Neural crest cell (in vitro differentiated cells): ENCODE data around the gene UBE2U. TPM values are rescaled to one million over a fixed set of nuclear protein-coding genes. Genes with fewer than 3 reads are reported as not detected.
A peak's percentile ranks its signal among the peaks of the same experiment; 100 is the strongest.

ENCODE experiments used
- DNase-seq: peaks from one replicate; pipeline ENCODE4 v3.0.0; 2021; ENCODE audit warnings: low read depth, mixed read lengths, low spot score
- H3K27ac Mint-ChIP-seq: one replicate; pipeline ENCODE4 v1.8.0; 2021; ENCODE audit warnings: mild to moderate bottlenecking, mixed read lengths; ENCODE audit not compliant: unreplicated experiment
- H3K27me3 Mint-ChIP-seq: 2 replicates; pipeline ENCODE4 v1.8.0; 2021; ENCODE audit warnings: low read depth, mild to moderate bottlenecking, mixed read lengths
- H3K36me3 Mint-ChIP-seq: 2 replicates; pipeline ENCODE4 v1.8.0; 2021; ENCODE audit warnings: low read depth, mild to moderate bottlenecking, mixed read lengths
- H3K4me1 Mint-ChIP-seq: 2 replicates; pipeline ENCODE4 v1.8.0; 2021; ENCODE audit warnings: mixed read lengths
- H3K4me3 Mint-ChIP-seq: one replicate; pipeline ENCODE4 v1.8.0; 2021; ENCODE audit warnings: mild to moderate bottlenecking, mixed read lengths
- H3K9me3 Mint-ChIP-seq: 2 replicates; pipeline ENCODE4 v1.8.0; 2021; ENCODE audit warnings: mixed read lengths
- total RNA-seq: library from RNA; stranded (reverse); gene quantifications from 2 replicates; pipeline ENCODE4 v1.2.1, GENCODE V29; 2021
- TF ChIP-seq, protein P1 (sequence below): fragments of 200-600 bp; sonication (generic); conservative IDR thresholded peaks from 2 replicates; pipeline ENCODE4 v1.5.0; 2021; ENCODE audit warnings: antibody characterized with exemption, mild to moderate bottlenecking

UBE2U gene
- total RNA-seq, 1 donor from 2014 or later: not detected

DNA sequence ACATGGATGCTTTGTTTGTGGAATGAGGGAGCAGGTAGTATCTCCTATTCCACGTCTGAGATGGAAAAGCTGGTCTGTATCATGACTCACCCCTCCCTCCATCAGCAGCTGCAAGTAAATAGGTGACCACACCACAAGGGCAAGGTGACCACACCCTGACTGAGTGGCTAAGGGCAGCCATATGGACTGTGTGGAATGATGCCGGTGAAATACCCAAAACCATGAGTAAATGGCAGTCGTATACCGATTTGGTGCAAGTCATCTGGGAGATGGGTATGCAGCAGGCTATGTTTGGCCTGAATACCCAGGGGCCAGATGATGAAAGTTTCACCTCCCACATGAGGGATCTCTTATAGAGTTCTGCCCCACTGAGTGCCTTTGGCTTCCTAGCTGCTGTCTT, 15.8 kb upstream of the UBE2U start:
- peaks cover 4% of the 10 kb centered on the region for H3K4me1 Mint-ChIP-seq
- no peaks in the 10 kb centered on the region for H3K27me3 Mint-ChIP-seq
- no peak for DNase-seq
- H3K9me3 Mint-ChIP-seq: peaks cover 3% of the 10 kb centered on the region
- H3K36me3 Mint-ChIP-seq: peaks cover 2% of the 10 kb centered on the region
- TF ChIP-seq, protein P1, sequence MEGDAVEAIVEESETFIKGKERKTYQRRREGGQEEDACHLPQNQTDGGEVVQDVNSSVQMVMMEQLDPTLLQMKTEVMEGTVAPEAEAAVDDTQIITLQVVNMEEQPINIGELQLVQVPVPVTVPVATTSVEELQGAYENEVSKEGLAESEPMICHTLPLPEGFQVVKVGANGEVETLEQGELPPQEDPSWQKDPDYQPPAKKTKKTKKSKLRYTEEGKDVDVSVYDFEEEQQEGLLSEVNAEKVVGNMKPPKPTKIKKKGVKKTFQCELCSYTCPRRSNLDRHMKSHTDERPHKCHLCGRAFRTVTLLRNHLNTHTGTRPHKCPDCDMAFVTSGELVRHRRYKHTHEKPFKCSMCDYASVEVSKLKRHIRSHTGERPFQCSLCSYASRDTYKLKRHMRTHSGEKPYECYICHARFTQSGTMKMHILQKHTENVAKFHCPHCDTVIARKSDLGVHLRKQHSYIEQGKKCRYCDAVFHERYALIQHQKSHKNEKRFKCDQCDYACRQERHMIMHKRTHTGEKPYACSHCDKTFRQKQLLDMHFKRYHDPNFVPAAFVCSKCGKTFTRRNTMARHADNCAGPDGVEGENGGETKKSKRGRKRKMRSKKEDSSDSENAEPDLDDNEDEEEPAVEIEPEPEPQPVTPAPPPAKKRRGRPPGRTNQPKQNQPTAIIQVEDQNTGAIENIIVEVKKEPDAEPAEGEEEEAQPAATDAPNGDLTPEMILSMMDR: no peak
- no peak overlapping the region for H3K4me3 Mint-ChIP-seq
- H3K27ac Mint-ChIP-seq: no peak overlapping the region

DNA sequence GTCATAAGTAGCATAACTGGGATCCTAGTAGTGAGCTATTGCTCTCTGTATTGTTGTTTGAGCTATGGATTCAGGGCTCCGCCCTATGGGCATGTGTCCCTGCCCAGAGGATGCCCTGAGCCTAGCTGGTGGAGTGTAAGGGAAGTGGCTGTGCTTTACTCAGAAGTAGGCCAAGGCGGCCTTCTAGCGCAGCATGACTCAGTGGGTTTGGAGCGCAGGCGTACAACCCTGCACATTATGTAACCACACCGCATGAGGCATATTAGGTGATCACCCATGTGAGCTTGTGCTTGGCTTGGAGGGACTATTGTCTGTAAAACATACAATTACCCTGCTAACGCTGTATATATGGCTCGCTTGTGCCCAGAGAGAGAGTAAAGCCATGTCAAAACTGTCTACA, 11.1 kb upstream of the UBE2U start:
- peaks cover 3% of the 10 kb centered on the region for H3K9me3 Mint-ChIP-seq
- no peaks in the 10 kb centered on the region for H3K27me3 Mint-ChIP-seq
- TF ChIP-seq, protein P1: no peak
- no peak for DNase-seq
- H3K27ac Mint-ChIP-seq: no peak overlapping the region
- H3K4me3 Mint-ChIP-seq: no peak overlapping the region
- H3K36me3 Mint-ChIP-seq: peaks cover 3% of the 10 kb centered on the region
- peaks cover 26% of the 10 kb centered on the region for H3K4me1 Mint-ChIP-seq

DNA sequence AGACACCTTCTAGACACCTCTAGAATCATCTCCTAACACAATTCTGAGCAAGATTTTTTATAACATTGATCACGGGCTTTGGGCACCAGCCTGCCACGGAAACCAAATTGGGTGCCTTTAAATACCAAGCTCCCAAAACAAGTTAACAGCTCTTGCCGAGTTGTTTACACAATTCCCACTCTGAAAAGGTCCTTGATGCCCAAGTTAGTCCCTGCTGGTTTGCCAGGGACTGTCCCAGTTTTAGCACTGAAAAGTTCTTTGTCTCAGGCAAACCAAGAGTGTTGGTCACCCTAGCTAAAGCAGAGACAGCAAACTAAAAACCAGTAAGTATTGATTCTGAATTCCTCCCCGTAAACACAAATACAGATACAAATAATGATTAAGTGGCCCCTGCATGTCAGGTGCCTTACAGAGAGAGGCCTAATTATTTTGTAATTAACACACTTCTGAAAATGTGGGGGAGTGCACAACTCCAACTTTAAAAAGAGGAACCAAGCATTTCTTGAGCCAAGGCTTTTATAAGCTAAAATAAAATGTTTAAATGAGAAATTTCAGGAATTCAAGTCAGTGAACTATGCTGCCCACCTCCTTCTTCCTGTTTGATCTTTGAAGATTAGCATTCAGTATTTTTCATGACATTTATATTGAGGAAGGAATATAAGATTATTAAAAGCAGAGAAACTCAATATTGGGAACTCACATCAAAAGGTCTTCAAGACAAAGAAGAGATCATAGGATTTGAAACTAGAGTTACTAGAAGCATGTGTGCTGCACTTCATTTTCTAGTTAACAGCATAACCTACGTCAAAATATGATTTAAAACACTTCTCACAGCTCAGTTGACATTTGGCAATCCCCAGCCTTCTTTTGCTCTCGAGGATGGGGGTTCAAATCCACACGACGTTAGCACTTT, 9.0 kb upstream of the UBE2U start:
- no peak overlapping the region for H3K4me3 Mint-ChIP-seq

DNA sequence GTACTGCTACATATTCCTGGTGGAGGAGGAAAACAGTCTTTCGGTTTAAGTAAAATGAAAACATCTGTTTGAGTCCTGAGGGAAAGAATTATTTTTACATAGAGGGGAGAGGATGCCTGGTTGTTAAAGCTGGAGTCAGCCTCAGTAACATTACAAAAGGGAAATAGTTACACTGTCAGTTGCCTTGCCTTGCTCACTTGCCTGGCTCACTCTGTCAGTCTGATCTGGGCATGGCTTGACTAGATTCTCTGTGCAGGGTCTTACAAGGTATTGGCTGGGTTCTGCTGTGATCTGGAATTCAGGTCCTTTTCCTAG, 8.4 kb upstream of the UBE2U start:
- H3K27me3 Mint-ChIP-seq: no peaks in the 10 kb centered on the region
- peaks cover 8% of the 10 kb centered on the region for H3K36me3 Mint-ChIP-seq
- no peak for DNase-seq
- H3K9me3 Mint-ChIP-seq: no peaks in the 10 kb centered on the region
- H3K27ac Mint-ChIP-seq: peak overlapping the region; percentile 16
- no peak overlapping the region for H3K4me3 Mint-ChIP-seq
- TF ChIP-seq, protein P1: no peak
- H3K4me1 Mint-ChIP-seq: peaks cover 26% of the 10 kb centered on the region

More for the DNA sequence above, 9.0 kb upstream of the UBE2U start:
- no peak for DNase-seq
- TF ChIP-seq, protein P1: no peak
- H3K27ac Mint-ChIP-seq: peak overlapping the region; percentile 16
- peaks cover 7% of the 10 kb centered on the region for H3K36me3 Mint-ChIP-seq
- H3K27me3 Mint-ChIP-seq: no peaks in the 10 kb centered on the region
- no peaks in the 10 kb centered on the region for H3K9me3 Mint-ChIP-seq
- H3K4me1 Mint-ChIP-seq: peaks cover 26% of the 10 kb centered on the region

DNA sequence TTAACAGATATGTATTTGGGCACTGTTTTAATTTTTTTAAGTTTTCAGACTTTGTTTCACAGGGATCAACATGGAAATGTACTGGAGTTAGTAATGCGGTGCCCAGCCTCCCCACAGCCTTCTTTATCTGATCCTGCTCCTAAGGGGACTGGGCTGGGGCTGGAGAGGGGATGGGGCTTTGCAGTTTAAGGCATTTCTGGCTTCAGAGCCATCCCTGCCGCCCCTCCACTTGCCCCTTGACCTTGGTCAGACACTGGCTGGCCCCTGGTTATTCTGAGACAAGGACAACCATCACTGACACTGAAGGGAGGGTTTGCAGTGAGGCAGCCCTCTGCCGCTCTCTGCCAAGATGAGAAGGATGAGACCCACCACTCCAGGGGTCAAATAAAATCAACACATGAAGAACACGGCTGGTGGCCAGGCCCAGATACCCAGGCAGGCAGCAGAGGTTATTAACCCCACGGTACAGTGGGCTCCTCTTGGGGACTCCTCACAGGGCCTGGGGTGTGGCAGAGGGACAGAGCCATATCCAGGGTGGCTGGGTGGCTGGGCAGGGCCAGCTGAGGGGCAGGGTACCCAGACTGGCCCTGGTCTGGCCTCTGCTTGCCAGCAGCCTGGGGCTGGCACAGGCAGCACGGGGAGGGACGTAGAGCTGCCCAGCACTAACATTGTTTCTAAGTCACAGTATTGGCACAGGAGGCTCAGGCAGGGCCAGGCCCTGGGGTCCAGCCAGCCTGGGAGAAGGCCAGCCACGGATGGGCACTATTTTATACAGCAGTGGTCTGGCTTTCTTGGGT, 7.2 kb upstream of the UBE2U start:
- DNase-seq: no peak
- H3K4me1 Mint-ChIP-seq: peaks cover 26% of the 10 kb centered on the region
- H3K27ac Mint-ChIP-seq: no peak overlapping the region
- TF ChIP-seq, protein P1: no peak
- H3K27me3 Mint-ChIP-seq: no peaks in the 10 kb centered on the region
- no peaks in the 10 kb centered on the region for H3K9me3 Mint-ChIP-seq
- H3K36me3 Mint-ChIP-seq: peaks cover 9% of the 10 kb centered on the region
- no peak overlapping the region for H3K4me3 Mint-ChIP-seq
